CD1c-positive myeloid dendritic cell (primary cell): Measurements from ENCODE around the gene DENND1A.

Experiments
- DNase-seq: peaks from one replicate; pipeline ENCODE4 v3.0.0-alpha.2; 2016; ENCODE audit errors: extremely low spot score

The DENND1A gene

DNA sequence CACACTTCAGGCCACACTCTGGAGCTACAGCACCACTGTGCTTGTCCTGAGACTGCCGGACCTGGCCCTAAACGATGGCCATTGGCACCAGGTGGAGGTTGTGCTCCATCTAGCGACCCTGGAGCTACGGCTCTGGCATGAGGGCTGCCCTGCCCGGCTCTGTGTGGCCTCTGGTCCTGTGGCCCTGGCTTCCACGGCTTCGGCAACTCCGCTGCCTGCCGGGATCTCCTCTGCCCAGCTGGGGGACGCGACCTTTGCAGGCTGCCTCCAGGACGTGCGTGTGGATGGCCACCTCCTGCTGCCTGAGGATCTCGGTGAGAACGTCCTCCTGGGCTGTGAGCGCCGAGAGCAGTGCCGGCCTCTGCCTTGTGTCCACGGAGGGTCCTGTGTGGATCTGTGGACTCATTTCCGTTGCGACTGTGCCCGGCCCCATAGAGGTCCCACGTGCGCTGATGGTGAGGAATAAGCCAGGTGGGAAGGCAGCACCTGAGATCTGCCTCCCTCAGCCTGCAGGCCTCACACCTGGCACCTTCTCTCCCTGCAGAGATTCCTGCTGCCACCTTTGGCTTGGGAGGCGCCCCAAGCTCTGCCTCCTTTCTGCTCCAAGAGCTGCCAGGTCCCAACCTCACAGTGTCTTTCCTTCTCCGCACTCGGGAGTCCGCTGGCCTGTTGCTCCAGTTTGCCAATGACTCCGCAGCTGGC, 559.2 kb downstream of the DENND1A start:
- DNase-seq, result no peak

DNA sequence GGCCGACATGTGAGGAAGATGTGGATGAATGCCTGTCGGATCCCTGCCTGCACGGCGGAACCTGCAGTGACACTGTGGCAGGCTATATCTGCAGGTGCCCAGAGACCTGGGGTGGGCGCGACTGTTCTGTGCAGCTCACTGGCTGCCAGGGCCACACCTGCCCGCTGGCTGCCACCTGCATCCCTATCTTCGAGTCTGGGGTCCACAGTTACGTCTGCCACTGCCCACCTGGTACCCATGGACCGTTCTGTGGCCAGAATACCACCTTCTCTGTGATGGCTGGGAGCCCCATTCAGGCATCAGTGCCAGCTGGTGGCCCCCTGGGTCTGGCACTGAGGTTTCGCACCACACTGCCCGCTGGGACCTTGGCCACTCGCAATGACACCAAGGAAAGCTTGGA, 559.8 kb downstream of the DENND1A start:
- DNase-seq, result no peak

DNA sequence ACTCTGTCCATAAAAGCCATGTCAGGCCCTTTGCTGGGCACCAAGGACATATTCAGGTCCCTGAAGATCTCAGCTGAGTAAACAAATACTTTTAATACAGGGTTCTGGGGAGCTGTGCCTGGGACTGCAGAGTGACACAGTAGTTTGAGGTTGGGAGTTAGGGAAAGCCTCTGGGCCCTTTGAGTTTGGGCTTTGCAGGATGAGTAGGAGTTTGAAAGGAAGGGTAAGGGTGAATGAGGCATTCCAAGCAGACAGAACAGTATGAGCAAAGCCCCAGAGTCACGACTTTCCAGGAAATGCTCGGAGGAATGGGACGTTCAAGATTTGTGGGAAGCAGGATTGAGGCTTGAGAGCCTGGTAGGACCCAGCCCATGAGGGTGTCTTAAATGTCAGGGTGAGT, 560.6 kb downstream of the DENND1A start:
- DNase-seq, result no peak

DNA sequence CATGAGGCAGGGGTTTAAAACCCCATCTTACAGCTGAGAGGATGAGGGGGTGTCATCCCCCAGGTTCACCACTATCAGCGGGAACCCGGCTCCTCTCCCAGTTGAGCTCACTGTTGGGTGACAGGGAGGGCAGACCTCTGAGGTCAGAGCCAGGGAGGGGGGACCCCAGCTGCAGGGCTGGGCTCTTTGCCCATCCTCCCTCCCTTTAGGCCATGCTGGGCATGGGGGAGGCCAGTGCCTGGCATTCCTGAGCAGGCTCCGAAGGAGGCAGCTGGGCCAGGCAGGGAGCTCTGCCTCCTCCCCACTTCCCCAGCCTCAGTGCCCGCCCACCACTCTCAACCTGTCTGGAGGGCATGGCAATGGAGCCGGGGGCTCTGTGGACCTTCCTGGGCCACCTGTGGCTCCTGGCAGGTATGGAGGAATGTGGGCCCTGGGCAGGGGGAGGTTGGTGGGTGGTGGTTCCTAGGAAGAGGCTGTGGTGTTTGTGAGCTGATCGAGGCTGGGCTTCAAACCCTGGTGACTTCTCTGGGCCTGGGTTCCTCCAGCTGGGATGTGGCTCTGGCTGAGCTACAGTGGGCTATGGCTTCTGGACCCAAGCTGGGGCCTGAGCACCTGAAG, 561.3 kb downstream of the DENND1A start:
- no peak for DNase-seq

DNA sequence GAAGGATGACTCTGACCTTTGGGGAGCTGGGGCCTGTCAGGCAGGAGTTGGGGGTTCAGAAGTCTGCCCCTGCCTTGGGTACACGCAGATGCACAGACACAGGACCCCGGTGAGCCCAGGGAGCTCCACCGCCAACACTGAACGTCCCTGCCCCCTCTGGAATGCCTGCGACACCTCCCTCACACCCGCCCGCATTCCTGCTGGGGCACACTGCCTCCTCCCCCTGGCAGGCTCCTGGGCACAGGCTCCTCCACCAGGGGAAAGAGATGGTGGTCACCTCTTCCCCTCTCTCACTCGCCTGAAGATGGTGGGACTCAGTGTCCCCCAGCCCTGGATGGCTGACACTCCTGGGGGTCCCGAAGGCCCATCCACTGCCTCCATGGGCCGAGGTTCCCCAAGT, 561.9 kb downstream of the DENND1A start:
- DNase-seq, result no peak

DNA sequence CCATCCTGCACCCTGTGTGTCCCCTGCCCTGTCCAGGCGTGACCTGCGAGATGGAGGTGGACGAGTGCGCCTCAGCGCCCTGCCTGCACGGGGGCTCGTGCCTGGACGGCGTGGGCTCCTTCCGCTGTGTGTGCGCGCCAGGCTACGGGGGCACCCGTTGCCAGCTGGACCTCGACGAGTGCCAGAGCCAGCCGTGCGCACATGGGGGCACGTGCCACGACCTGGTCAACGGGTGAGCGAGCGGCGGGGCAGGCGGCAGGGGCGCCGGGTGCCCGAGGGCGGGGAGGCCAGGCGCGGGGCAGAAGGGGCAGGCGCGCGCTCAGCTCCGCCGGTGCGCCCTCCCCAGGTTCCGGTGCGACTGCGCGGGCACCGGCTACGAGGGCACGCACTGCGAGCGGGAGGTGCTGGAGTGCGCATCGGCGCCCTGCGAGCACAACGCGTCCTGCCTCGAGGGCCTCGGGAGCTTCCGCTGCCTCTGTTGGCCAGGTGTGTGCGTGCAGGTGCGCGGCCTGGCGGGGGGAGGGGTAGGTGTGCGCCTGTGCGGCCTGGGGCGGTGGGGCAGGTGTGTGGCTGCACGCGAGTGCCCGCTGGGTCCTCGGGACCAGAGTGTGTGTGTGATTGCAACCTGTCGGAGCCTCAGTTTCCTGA, 563.9 kb downstream of the DENND1A start:
- no peak for DNase-seq

DNA sequence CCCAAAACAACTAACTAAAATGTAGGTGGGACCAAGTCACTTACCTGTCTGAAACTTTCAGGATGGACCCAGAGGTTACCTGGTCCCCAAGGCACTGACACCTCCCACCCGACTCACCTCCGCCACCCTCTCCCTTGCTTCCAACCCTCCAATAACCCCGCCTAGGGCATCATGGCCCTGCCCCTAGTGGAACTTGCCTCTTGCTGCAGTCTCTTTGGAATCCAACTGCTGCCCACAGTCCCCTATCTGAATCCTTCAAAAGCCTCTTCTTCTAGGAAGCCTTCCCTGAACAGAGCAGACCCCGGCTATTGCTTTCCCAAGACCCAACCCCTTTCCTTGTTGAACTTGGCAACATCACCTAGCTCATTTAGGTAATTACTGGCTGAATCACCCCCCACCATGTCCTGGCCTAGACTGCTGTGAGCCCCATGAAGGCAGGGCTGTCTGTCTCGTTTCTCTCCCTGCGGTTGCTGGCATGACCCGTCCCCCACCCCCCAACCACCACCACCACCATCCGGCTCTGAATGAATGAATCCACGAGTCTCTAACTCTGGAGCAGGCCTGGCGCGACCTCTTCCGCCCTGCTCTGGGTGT, 564.5 kb downstream of the DENND1A start:
- no peak for DNase-seq

DNA sequence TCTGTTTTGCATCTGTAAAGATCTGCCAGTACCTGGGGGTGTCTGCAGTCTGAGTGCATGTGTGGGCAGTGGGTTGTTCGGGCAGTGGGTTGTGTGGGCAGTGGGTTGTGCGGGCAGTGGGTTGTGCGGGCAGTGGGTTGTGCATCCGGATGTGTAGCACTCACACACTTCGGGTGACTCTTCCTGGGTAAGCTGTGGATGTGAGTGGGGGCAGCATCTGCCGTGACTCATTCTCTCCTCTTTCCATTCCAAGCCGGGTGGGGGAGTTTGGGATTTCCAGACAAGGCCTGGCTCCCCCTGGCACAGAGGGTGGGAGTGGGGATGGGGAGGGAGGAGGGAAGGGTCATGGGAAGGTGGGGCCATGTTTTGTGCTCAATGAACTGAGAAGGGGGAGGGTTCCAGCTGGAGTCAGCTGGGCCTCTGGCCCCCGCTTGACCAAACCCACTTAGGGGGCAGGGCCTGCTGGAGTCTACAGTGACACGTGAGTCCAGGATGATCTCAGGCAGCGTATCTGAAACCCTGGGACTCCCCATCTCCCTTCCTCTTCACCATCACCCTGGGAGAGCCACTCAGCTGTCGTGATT, 565.6 kb downstream of the DENND1A start:
- no peak for DNase-seq

DNA sequence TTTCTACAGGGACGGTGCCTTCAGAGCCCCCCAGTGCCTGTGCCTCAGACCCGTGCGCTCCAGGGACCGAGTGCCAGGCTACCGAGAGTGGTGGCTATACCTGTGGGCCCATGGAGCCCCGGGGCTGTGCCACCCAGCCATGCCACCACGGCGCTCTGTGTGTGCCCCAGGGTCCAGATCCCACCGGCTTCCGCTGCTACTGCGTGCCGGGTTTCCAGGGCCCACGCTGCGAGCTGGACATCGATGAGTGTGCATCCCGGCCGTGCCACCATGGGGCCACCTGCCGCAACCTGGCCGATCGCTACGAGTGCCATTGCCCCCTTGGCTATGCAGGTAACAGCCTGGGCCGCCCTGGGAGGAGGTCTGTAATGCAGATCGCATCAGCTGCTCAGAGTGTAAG, 567.1 kb downstream of the DENND1A start:
- DNase-seq, result no peak

DNA sequence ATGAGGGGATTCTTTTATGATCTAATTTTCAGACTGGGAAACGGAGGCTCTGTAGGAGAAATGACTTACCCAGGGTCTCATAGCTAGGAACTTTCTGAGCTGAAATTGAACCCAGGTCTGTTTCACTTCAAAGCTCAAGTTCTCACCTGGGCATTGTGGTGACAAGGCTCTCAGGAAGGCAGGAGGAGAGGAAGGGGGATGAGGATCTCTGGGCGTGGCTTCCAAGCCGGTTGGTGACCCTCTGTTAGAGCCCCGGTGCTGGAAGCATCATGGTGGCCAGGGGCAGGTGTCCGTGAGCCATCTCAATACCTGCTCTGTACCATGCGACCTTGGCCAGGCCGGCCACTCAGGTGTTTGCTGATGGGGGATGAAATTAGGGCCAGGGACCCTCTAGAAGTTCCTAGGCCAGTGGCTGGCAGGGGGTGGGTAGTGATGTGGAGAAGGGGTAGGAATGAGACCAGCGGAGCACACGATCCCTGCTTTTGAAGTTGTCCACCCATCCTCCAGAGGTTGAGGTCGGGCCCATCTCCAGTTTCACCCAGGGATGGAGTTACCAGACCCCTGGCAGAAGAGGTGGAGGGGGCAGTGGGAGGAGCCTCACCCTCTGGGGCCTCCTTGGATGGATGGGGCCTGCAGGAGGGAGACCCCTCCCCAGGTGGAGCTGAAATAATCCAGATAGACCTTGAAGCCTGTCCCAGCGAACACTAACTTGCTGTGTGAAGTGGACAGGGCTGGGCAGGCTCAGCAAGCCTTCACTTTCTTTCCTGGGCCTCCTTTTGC, 568.0 kb downstream of the DENND1A start:
- DNase-seq, result no peak

DNA sequence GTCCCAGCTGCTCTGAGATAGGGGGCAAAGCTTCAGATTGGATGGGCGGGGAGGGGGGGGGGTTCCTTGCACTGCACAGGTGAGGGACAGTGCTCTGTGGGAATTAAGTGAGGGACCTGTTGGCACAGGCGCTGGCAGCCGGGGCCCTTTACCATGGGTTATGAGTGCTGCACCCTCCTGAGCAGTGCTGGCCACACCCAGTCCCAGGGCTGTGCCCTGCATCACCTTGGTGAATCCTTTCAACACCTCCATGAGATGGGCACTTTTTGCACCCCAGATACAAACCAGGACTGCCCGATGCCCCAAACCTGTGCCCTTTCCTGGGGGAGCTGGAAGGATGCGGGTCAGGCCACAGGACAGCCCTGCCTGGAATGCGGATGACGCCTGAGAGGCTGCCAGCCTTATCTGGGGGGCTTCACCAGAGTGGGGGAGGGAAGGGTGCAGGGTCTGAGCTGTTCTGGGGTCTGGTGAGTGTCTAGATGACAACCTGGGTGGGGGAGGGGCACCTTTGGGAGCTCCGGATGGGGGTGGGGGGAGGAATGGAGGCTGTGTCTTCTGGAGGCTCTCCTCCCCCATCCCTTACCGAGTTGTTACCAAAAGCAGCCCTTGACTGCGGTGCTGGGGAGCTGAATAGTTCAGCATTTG, 568.7 kb downstream of the DENND1A start:
- no peak for DNase-seq

DNA sequence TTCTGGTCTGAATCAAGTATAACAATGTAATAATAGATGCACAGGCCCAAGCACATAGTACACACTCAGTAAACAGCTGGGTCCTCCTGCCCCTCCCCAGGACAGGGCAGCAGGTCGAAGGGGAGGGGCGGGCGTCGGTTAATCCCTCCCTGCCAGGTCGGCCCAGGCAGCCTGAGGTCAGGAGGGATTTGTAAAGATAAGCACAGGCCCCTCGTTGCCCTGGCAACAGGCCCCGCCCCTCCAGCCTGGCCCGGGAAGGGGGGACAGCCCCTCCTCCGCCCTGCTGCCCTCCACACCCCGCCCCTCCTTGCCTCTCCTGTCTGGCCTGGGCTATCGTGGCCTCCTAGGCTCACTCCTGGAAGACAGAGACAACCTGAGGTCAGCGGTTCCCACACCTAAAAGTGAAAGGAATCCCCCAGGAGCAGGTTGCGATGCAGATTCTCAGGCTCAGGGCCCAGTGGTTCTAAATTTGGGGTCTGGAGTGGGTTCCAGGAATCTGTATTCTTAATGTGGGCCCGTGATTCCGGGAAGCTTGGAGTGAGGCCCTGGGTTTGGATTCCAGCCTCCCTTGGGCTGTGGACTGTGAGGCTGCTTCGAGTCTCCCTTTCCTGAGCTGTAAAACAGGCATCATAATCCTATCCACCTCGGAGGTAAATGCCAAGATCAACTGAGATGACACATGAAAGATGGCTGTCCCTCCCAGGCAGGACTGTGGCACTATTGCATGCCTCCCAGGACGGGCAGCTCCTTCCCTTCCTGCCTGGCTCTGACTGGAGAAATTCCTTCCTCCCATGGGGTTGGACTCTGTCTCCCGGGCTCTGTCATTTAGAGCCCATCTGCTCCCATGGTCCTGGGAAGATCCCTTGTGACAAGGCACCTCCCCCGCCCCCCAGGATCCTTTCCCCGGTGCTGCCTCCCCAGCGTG, 569.5 kb downstream of the DENND1A start:
- no peak for DNase-seq

DNA sequence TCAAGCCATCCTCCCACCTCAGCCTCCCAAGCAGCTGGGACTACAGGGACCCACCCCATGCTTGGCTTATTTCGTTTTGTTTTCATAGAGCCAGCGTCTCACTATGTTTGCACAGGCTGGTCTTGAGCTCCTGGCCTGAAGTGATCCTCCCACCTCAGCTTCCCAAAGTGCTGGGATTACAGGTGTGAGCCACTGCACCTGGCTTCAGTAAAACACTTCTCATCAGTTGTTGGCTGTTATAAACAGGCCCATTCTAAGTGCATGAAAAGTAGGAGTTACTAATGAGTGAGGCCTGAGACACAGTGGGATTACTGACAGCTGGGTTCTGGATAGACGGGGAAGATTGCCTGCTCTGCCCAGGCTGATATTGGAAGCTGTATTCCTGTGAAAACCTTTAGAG, 570.4 kb downstream of the DENND1A start:
- no peak for DNase-seq

DNA sequence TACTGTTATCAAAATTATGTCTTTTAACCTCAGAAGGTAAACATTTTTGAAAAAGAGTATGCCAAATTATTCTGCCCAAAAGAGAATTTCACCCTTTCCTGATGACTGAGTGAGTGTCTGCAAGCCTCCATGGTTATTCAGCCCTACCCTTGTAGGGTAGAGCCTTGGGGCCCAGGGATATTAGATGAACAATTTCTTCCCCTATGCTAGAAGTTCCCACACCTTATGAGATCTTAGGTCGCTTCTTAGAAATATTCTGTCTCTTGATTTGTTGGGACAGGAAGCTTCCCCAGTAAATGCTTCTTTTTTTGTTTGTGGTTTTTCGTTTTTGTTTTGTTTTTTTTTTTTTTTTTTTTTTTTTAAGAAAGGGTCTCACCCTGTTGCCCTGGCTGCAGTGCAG, 570.8 kb downstream of the DENND1A start:
- no peak for DNase-seq

DNA sequence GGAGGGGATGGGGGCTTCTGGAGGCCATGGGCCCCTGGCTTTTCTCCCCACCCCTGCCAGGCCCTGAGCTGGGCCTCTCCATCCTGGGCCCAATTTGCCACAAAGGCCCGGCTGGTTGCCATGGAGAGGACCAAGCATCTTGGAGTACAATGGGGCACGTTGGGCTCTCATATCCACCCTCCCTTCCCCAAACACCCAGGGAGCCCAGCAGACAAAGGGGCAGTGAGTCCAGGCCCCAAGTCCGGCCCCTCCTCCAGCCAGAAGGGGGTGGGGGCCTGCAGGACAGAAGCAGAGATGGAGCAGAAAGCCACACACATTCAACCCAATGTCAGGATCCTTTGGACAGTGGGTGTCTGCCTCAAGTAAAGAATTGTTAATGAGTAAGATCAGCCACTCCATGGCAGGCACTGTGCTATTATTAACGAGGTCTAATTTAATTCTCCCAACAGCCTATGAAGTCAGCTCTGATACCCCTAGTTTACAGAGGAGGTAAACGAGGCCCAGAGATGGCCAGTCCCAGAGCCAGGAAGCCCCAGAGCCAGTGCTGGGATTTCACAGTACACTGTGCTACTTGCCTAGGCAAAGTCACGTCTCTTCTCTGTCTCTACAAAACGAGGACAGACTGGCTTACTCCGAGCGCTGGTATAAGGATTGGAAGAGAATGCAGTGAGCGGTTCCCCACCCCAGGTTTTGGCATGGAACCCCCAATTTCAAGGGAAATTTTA, 571.6 kb downstream of the DENND1A start:
- DNase-seq, result no peak

DNA sequence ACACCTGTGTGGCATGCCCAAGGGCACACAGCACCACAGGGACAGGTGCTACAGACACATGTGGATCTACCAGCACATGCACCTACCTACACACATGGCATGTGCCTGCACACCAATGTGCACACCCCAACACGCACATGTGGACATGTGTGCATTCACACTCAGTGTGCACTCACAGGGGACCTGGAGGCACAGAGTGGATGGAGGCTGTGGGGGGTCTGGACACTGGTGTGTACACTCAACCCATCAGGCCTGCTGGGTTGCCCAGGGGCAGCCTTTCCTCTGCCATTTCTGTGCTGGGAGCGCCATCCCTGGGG, 572.2 kb downstream of the DENND1A start:
- DNase-seq, result no peak

DNA sequence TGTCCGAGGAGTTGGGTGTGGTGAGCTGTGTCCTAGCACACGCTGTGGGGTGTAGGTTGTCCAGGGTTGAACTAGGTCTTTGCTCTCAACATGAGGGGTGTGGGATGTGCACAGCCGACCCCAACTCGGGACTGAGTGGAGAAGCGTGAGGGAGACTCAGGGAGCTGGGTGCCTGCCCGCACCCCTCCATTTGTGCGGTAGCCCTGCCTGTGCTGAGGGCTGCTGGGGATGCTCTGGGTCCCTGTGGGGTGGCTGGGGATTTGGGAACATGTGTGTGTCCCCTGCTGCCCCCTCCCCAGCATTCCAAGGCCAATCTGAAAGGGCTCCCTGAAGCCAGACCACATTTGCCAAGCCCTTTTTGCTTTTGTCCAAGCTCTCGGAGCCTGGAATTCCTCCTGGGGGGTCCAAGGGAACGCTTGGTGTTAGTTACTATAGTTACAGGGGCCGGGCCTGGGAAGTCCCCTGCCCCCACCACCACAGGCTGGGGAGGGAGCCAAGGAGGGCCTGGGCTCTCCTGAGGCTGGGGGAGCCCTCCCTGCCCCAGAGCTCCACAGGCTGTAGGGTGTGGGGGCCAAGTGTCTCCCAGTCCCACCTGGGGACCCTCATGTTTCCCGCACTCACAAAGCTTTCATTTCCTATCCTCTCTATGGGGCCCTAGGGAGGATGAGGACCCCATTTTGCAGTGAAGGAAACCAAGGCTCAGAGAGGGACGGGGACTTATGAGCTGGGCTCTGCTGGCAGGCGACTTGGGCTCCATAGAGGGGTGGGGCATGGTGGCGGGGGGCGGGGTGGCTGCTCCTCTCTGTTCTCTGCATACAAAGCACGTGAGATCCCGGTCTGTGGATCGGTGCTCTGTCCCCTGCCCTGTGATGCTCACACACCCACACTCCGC, 572.8 kb downstream of the DENND1A start:
- no peak for DNase-seq

DNA sequence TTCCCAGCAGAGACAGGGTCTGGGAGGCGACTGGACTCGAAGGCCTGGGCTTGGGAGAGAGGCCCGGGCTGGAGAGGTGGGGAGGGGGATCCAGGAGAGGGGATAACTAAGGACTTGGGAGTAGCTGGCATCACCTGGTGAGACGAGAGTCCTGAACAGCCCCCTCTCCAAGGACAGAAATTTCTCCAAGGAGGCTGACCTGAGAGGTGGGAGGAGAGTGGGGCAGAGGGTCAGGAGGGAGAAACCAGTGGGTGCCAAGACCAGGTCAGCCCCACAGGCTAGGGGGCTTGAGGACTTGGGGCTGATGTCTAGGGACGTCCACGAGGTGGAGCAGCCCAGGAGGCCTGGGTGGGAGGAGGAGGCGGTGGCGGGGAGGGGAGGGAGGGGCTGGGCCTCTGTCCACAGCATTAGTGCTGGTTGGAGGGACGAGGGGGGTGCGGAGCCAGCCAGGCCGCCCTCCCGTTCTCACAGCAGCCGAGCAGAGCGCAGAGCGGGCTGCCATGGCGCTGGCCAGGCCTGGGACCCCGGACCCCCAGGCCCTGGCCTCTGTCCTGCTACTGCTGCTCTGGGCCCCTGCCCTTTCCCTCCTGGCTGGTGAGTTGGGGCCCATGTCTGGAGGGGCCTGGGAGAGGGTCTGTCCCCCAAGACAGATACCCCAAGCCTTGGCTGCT, 574.0 kb downstream of the DENND1A start, which contains the start of gene CRB2:
Gene CRB2 (plus strand): TSS at position 437 of the 671 bp plus-strand sequence. CDS start 64 bp downstream, at position 501.
- DNase-seq, result no peak
